ENCODE data around the gene RIMBP2.

DNA sequence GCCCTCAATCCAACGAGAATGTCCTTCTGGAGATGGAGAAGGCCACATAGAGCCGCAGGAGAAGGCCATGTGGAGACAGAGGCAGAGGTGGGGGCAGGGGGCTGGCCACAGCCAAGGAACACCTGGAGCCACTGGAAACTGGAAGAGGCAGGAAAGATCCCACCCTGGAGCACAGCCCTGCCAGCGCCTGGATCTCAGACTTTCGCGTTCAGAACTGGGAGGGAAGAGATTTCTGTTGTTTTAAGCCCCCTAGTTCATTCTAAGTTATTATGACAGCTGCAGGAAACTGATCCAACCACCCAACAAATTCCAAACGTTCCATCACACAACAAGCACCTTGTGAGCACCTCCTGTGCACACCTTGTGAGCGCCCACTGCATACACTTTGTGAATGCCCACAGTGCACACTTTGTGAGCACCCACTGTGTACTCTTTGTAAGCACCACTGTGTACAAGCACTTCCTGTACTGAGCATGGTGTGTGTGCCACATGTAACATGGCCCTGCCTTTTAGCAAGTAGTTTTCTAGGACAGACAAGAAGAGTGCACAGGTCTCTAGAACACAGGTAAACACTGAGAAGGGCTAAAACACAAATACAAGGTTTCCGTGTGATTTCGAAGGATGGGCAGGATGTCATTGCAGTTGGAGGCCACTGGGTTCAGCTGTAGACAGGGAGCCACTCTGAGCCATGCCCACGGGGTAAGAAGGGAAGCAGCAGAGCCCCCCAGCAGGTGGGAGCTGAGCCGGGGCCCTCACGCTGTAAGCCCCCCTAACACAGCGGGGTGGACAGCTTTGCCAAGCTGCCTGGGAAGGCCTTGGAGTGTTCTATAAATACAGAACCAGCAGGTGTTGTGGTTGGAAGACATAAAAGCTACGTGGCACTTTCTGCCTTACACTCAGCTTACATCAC lies 15.4 kb downstream of the RIMBP2 start:
- TF ChIP-seq, protein P1, sequence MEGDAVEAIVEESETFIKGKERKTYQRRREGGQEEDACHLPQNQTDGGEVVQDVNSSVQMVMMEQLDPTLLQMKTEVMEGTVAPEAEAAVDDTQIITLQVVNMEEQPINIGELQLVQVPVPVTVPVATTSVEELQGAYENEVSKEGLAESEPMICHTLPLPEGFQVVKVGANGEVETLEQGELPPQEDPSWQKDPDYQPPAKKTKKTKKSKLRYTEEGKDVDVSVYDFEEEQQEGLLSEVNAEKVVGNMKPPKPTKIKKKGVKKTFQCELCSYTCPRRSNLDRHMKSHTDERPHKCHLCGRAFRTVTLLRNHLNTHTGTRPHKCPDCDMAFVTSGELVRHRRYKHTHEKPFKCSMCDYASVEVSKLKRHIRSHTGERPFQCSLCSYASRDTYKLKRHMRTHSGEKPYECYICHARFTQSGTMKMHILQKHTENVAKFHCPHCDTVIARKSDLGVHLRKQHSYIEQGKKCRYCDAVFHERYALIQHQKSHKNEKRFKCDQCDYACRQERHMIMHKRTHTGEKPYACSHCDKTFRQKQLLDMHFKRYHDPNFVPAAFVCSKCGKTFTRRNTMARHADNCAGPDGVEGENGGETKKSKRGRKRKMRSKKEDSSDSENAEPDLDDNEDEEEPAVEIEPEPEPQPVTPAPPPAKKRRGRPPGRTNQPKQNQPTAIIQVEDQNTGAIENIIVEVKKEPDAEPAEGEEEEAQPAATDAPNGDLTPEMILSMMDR (IDR thresholded peaks at IDR 0.05; ENCODE audit: low read length), result no peak
- TF ChIP-seq EZH2 (IDR thresholded peaks at IDR 0.05; ENCODE audit: borderline replicate concordance, low read length), result no peak
